MM.1S (cell line): ENCODE measurements around the gene QRSL1.

Source experiments
- EZH2 ChIP-seq: fragments of 300-600 bp; sonication (generic); optimal IDR thresholded peaks from 2 replicates; pipeline ENCODE3; 2017; ENCODE audit warnings: low read depth, mild to moderate bottlenecking, antibody characterized with exemption, low read length, mixed read lengths
- TF ChIP-seq, protein P1 (sequence below): fragments of 300-600 bp; sonication (generic); IDR thresholded peaks from 2 replicates; pipeline ENCODE4 v1.5.1; 2016; ENCODE audit warnings: antibody characterized with exemption, low read length, mixed read lengths

DNA sequence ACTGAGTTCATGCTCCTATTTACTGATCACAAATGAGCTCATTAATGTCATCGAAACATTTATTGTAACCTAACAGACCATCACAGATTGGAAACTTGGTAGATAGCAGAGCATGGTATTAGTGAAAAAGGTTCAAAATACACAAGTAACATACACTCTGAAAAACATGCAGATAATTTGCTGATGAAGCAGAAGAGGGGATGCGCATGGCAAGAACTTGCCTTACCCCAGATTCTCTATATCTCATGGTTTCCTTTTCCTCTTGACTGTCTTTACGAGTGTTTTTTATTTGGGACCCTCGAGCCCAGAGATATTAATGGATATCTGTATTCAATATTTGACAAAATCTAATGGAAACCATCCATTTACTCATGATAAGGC, 37.6 kb downstream of the QRSL1 start:
- TF ChIP-seq, protein P1, sequence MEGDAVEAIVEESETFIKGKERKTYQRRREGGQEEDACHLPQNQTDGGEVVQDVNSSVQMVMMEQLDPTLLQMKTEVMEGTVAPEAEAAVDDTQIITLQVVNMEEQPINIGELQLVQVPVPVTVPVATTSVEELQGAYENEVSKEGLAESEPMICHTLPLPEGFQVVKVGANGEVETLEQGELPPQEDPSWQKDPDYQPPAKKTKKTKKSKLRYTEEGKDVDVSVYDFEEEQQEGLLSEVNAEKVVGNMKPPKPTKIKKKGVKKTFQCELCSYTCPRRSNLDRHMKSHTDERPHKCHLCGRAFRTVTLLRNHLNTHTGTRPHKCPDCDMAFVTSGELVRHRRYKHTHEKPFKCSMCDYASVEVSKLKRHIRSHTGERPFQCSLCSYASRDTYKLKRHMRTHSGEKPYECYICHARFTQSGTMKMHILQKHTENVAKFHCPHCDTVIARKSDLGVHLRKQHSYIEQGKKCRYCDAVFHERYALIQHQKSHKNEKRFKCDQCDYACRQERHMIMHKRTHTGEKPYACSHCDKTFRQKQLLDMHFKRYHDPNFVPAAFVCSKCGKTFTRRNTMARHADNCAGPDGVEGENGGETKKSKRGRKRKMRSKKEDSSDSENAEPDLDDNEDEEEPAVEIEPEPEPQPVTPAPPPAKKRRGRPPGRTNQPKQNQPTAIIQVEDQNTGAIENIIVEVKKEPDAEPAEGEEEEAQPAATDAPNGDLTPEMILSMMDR = no peak
- TF ChIP-seq EZH2 = no peak
